CD4-positive, alpha-beta T cell treated with Interleukin-6 for 4 hours (primary cell): ENCODE data around the gene ZNF394.
"Not testable (repeated sequence)": the region's sequence is repeated elsewhere in the genome, so short reads cannot be mapped to it uniquely, and the experiment has no call there.

Experiments
- DNase-seq: peaks from one replicate; pipeline ENCODE4 v3.0.0-alpha.2; 2020; ENCODE audit warnings: mixed read lengths

ZNF394 gene

DNA sequence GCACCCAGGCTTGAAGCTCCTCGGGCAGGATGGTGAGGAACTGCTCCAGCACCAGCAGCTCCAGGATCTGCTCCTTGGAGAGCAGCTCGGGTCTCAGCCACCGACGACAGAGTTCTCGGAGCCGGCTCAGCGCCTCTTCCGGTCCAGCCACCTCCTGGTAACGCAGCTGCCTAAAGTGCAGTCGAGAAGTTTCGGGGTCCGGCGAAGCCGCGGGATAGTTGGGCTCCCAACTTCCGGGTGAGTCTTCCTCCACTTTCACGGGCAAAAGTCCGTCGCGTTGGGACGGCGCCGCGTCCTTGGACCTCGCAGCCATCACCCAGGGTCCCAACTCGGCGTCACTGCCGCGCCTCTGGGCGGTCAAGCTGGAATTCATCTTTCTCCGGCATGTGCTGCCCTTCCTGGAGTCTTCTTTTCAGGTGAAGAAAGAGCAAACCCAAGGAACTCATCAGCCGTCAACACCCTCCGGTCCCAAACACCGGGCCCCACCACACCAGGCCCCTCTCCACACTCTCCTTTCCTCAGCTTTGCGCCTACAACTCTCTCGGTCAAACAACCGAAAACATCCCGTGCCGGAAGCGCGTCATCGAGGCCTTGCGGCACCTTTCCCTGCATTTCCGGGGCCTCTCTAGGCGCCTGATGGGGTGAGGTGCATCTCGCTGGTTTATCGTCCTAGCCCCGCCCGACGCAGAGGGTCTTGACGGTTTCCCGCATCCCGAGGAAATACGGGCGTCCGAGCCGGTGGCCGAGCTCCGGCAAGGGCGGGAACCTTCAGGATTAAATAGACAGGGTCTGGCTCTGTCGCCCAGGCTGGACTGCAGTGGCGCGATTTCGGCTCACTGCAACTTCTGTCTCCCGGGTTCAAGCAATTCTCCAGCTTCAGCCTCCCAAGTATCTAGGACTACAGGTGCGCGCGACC lies at the start of gene ZNF394:
ZNF394 (minus strand) TSS at position 561 of the 916 bp plus-strand sequence; CDS start at position 373, 188 bp downstream.
- DNase-seq = peak; percentile 93

DNA sequence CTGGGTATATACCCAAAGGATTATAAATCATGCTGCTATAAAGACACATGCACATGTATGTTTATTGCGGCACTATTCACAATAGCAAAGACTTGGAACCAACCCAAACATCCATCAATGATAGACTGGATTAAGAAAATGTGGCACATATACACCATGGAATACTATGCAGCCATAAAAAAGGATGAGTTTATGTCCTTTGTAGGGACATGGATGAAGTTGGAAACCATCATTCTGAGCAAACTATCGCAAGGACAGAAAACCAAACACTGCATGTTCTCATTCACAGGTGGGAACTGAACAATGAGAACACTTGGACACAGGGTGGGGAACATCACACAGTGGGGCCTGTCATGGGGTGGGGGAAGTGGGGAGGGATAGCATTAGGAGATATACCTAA lies 49.5 kb upstream of the ZNF394 start:
- not testable (repeated sequence) for DNase-seq

DNA sequence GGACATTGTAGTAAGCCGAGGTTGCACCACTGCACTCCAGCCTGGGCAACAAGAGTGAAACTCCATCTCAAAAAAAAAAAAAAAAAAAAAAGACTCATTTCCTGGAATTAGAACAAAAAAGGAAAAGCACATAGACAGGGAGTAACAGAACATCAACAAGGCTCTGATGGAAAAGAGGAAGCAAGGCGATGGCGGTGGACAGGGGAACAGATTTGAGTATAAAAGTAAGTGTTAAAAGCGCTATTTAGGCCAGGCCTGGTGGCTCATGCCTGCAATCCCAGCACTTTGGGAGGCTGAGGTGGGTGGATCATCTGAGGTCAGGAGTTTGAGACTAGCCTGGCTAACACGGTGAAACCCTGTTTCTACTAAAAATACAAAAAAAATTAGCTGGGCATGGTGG lies 45.2 kb upstream of the ZNF394 start:
- not testable (repeated sequence) for DNase-seq

DNA sequence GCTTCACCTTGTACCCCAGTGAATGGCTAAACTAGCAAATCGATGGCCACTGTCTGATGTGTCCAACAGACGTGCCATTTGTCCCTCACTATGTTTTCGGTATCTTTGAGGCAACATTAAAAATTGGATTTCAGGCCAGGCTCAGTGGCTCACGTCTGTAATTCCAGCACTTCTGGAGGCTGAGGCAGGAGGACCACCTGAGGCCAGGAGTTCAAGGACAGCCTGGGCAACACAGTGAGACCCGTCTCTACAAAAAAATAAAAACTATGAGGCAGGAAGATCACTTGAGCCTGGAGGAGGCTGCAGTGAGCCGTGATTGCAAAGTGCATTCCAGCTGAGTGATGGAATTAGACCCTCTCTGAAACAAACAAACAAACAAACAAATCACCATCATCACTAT lies 43.8 kb upstream of the ZNF394 start:
- DNase-seq = no peak

DNA sequence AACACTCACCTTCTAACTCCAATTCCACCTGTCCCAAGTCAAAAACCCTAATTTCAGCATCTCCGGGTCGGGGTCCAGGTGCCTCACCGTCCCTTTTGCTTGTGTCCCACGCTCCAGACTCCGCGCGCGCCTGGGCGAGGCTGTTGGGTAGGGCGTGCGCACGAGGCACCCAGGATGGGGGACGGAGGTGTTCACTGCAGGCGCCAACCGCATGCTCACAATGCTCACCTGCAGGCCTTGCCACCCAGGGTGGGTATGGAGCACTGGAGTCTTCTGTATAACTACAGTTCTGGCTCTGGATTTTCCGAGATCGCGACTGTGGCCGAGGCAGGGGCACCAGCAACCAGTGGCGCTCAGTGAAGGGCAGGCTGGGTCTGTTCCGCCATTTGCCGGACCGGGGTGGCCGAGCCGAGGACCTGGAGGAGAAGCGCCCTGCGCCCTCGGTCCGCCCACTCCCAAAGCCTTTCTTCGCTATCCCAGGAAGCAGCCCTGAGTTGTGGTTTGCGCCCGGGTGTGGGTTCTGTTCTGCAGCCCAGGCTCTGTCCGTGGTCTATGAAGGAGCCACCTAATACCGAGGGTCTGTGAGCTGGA lies 43.1 kb upstream of the ZNF394 start:
- DNase-seq = no peak

DNA sequence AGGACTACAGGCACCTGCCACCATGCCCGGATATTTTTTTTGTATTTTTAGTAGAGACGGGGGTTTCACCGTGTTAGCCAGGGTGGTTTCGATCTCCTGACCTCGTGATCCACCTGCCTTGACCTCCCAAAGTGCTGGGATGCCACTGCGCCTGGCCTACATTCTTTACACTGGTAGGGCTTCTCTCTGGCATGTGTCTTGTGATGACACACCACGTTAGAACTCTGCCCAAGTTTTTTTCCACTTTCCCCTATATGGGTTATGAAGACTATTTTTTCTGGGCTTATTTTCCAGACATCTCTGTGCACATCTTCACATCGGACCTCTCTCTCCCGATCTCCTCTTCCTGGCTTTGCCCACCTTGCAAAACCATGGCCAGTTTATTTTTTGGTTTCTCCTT lies 41.1 kb upstream of the ZNF394 start:
- no peak for DNase-seq

DNA sequence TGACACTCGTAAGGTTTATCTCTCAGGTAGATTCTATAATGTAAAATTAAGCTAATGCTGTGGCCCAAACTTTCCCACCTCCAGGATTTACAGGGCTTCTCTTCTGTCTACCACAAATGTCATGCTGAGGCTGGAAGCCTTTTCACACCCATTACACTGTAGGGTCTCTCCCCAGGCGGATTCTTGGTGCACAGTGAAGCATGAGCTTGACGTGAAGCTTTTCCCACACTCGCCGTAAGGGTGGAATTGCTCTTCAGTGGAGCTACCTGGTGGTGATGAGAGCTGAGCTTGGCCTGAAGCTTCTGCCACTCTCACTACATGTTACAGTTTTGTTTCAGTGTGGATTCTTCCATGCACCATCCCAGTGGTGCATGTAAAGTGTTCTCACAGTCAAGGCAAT lies 40.5 kb upstream of the ZNF394 start:
- no peak for DNase-seq

DNA sequence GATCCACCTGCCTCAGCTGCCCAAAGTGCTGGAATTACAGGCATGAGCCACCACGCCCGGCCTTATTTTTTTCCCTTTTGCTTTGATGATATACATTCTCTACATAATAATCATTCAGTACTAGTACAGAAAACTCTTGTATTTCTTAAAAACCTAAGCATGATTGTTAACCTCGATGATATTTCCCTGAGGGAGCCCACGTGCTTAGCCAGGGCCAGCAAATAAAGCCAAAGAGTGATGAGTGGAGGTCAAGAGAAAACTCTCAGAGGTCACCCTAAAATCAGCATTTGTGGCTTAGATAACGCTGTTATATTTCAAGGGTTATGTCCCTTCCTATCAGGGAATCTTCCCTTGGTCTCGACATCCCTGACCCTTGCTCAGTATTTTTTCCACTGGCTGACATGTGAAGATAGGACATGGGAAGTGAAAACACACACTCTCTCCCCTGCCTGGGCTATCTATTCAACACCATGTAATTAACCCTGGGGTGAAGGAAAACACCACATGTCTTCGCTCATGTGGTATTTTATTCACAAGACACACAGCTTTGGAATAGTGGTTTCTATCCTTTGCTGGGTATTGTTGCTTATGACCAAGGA lies 39.2 kb upstream of the ZNF394 start:
- no peak for DNase-seq

DNA sequence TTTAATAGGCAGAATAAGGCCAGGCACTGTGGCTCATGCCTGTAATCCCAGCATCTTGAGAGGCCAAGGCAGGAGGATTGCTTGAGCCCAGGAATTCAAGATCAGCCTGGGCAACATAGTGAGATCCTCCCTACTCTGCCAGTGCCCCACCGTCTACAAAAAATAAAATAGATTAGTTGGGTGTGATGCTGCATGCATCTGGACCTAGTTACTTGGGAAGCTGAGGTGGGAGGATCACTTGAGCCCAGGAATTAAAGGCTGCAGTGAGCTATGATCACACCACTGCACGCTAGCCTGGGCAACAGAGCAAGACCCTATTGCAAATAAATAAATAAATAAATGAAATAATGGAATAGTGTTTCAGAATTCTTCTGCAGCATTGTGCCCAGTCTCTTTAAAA lies 35.6 kb upstream of the ZNF394 start:
- DNase-seq = no peak

DNA sequence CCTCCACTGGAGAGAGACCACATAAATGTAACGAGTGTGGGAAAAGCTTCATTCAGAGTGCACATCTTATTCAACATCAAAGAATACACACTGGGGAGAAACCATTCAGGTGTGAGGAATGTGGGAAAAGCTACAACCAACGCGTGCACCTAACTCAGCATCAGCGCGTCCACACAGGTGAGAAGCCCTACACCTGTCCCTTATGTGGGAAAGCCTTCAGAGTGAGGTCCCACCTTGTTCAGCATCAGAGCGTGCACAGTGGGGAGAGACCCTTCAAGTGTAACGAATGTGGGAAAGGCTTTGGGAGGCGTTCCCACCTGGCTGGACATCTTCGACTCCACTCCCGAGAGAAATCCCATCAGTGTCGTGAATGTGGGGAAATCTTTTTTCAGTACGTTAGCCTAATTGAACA lies 31.3 kb upstream of the ZNF394 start:
- DNase-seq = no peak

DNA sequence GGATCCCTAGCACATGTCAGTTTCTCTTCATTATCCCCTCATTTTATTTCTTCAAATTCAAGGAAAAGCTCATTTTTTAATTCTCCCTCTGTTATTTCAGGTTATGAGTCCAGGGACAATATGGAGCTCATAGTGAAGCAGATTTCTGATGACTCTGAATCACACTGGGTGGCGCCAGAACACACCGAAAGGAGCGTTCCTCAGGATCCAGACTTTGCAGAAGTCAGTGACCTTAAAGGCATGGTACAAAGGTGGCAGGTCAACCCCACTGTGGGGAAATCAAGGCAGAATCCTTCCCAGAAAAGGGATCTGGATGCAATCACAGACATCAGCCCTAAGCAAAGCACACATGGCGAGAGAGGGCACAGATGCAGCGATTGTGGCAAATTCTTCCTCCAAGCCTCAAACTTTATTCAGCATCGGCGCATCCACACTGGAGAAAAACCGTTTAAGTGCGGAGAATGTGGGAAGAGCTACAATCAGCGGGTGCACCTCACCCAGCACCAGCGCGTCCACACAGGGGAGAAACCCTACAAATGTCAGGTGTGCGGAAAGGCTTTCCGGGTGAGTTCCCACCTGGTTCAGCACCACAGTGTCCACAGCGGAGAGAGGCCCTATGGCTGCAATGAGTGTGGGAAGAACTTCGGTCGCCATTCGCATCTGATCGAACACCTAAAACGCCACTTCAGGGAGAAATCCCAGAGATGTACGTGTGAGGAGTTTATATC lies 25.8 kb upstream of the ZNF394 start:
- peak; percentile 39 for DNase-seq

DNA sequence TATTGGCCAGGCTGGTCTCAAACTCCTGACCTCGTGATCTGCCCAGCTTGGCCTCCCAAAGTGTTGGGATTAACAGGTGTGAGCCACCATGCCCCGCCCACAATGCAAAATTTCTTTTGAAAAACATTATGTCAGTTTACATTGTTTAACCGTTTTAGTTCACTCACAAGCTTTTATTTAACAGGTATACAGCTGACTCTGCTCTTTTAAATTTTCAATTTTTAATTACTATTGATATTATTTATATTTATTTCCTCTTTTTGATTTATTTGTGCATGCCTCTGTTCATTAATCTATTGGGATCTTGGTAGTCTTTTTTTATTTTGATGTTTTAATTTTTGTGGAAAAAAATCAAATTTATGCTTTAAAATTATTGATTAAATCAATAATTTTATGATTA lies 21.3 kb upstream of the ZNF394 start:
- DNase-seq = no peak

DNA sequence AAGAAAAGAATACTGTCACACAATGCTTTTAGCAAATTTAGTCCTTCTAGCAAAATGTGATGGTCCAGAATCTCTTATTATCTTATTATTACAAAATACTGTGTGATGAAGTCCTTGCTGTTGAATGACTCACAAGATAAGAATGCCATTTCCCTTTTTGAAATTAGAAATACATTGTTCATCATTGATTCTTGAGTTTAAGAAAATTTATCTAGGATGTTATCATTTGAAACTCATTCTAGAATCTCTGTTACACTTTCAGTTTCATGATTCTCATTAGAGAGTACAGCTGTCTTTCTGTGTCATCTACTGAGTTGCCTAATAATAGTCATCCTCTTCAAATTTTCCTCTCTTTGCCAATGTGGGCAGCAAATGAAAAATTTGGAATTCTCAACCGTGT lies 14.0 kb upstream of the ZNF394 start:
- no peak for DNase-seq

DNA sequence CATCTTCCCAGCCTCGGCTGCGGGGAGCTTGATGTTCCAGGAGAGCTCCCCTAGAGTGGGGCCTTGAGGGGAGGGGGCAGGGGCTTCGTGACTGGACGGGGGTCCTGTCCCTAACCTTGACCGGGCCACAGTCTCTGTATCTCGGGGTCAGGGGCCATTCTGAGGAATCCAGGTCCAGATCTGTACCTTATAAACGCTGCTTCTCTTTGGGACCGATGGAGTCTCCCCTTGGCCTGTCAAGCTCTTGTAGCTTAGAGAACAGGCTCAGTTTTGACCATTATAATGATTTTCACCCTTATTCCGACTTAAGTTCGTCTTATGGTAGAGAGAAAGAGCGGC lies 5.2 kb upstream of the ZNF394 start:
- no peak for DNase-seq

DNA sequence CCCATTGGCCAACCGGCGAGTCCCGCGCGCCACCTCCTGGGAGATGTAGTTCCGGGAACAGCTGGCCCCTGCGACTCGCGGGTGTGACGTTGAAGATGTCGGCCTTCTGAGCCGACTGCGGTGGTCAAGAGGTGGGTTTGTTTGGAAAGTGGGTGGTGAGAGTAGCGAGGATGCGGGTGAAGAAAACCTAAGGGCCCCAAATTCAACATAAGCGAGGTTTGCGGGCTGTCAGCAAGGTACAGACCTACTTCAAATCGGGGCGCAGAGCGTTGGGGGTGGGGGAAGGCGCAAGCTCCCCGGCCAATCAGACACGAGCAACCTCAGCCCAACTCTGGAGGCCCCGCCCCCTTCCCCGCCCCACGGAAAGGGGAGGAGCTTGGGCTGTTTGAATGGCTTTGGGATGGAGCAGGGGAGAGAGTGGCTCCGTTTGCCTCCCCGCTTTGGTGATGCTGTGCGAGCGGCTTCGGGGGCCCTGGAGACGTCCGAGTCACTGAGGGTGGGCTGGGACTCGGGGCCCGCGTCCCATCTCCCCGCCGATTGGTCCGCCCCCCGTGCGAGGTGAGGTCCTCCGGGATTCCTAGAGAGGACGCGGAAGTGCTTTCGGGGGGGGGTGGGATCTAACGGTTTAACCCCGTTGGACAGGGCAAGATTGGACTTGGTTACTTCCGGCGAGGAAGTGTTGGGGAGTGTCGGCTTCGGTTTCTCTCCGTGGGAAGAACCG lies 4.7 kb upstream of the ZNF394 start, which contains the start of gene ZKSCAN5:
ZKSCAN5 (plus strand) TSS at position 60 of the 721 bp plus-strand sequence. CDS start 1,383 bp downstream, outside the sequence.
- peak; percentile 97 for DNase-seq

DNA sequence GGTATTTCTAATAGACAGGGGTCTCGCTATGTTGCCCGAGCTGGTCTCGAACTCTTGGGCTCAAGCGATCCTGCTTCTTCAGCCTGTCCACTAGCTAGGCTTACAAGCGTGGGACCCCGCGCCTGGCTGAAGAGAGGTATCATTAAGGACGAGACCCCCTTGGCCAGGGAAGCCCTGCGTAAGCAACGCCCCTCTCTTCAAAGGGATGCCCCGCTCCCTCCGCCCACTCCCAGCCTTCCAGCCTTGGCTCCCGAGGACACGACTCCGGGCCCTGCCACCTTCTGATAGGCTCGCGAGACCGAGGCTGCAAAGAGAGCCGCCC lies 4.2 kb upstream of the ZNF394 start:
- no peak for DNase-seq

DNA sequence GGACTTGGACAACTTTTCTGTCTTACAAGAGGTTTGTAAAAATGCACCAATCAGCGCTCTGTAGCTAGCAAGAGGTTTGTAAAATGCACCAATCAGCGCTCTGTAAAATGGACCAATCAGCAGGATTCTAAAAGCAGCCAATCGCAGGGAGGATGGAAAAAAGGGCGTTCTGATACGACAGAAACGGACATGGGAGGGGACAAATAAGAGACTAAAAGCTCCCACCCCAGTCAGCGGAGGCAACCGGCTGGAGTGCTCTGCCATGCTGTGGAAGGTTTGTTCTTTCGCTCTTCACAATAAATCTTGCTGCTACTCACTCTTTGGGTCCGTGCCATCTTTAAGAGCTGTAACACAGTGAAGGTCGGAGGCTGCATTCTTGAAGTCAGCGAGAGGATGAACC lies 1.2 kb upstream of the ZNF394 start:
- not testable (repeated sequence) for DNase-seq

DNA sequence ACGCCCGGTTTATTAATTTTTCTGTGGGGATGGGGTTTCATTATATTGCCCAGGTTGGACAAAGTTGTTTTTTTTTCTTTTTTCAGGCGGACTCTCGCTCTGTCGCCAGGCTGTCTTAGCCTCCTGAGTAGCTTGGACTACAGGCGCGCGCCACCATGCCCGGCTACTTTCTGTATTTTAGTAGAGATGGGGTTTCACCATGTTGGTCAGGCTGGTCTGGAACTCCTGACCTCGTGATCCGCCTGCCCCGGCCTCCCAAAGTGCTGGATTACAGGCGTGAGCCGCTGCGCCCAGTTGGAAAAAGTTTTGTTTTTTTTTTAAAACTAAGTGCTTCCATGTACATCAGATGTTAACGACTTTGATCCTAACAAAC lies 542 bp upstream of the ZNF394 start:
- no peak for DNase-seq

DNA sequence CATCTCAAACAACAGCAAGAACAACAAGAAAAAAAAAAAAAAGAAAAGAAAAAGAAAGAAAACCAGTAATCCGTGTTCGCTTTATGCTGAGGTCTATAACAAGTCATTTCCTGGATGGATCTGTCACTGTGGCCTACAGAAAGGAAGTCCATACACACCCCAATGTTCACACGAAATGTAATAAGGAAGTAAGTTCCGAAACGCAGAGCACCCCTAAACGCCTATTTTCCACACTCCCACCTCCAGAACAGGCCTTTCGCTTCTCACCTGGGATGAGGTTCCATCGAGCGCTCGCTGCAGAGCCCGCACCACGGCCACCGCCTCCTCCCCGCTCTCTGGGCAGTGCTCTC lies 735 bp downstream of the ZNF394 start:
- peak; percentile 22 for DNase-seq

DNA sequence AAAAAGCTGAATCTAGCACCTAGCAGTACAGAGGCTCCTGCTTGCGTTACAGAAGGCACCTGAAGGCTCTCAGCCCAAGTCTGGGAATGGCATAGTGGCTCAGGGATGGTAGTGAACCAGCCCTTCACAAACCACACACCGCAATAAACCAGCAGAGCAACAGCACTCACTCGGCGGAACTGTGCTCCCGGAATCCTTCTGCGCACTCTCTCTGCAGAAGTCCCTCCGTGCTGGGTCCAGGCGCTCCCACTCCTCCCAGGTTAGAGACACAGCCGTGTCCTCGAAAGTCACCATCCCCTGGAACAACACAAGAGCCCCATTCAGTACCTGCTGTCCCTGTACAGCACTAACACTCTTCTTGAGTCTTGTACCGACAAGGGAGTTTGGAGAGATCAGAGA lies 1.5 kb downstream of the ZNF394 start:
- no peak for DNase-seq

DNA sequence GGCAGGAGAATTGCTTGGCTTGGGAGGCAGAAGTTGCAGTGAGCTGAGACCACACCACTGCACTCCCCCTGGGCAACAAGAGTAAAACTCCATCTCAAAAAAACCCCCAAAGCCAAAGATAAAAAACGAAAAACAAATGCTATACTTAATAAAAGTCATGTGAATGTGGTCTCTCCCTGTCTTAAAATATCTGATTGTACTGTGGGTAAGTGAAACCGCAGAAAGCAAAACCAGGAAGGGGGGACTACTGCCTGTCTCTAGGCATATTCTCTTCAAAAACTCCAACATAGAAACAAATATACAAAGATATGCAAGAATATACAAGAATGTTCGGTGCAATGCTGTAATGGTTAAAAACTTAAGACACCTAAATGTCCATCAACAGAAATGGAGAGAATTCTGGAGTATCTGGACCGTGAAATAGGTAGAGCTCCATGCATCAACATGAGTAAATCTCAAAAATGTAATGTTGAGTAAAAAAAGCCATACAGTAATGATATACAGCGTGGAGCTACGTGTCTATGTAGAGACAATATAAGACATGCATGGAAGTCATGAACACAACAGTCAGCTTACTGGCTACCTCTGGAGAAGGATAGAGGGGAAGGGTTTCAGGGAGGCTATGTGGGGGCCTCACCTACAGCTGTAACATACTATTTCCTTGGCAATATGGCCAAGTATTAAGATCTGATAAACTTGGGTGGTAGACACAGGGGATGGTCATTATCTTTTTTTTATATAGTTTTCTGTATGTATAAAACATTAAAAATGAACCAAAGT lies 2.1 kb downstream of the ZNF394 start:
- DNase-seq = no peak

DNA sequence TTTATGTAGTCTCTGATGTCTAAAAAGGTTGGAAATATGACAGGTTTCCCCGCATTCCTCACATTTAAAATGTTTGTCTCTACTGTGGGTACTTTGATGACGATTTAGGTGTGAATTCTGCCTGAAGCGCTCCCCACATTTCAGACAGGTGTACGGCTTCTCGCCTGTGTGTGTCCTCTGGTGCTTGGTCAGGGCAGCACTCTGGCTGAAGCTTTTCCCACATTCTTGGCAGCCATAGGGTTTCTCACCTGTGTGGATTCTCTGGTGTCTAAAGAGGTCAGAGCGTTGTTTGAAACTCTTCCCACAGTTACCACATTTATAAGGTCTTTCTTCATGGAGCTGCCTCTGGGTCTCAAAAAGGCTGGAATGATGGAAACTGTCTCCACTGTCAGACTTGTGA lies 6.3 kb downstream of the ZNF394 start:
- no peak for DNase-seq
